ENCODE results near the gene DPP7.
A peak's percentile ranks its signal among the peaks of the same experiment; 100 is the strongest.
"Not testable (repeated sequence)": the region's sequence is repeated elsewhere in the genome, so short reads cannot be mapped to it uniquely, and the experiment has no call there.

The DPP7 gene

DNA sequence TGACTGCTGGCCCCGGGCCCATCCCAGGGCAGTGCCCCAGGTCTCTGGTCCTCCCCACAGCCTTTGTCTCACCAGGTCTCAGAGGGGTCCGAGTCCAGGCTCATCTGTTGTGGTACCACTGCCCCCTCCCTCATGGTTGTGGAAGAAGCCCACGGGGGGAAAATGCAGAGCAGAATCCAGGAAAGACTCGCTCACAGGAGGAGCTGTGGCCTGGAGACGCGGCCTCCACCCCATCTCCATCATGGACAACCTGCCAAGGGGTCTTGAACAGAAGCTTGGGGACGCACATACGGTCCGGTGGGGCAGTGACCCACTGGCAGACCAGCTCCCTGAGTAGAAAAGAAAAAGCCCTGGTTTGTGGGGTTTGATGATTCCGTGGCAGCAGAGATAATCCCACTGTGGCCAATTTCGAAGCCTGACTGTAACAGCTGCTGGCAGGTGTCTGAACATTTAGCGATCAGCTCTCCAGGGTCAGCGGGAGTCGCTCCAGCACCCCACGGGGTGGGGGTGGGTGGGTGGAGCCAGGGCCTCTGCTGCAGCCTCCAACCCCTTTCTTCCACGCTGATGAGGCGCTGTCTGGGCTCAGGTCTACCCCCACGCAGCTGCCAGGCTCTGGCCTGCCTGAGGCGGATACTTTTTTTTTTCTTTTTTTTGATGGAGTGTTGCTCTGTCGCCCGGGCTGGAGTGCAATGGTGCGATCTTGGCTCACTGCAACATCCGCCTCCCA is 22.5 kb upstream of the DPP7 start:
- H3K4me3 ChIP-seq (ENCODE audit: low read depth in 1 of 2, low read length in 2 of 2) = no peak overlapping the region
- H3K9me3 ChIP-seq (ENCODE audit: control insufficient read depth in 1 of 2, low read length in 2 of 2) = no peaks in the 10 kb centered on the region
- peaks cover 48% of the 10 kb centered on the region for H3K27me3 ChIP-seq (ENCODE audit: low read depth, low read length)
- H3K4me1 ChIP-seq (ENCODE audit: control insufficient read depth in 1 of 2, insufficient read depth in 2 of 2, low read length in 2 of 2) = peaks cover 0 to 5% of the 10 kb centered on the region in 2 donors
- H3K36me3 ChIP-seq (ENCODE audit: control insufficient read depth in 1 of 2, insufficient read depth in 2 of 2, low read length in 2 of 2) = no peaks in the 10 kb centered on the region
- H3K27ac ChIP-seq (ENCODE audit: low read length) = no peak overlapping the region

DNA sequence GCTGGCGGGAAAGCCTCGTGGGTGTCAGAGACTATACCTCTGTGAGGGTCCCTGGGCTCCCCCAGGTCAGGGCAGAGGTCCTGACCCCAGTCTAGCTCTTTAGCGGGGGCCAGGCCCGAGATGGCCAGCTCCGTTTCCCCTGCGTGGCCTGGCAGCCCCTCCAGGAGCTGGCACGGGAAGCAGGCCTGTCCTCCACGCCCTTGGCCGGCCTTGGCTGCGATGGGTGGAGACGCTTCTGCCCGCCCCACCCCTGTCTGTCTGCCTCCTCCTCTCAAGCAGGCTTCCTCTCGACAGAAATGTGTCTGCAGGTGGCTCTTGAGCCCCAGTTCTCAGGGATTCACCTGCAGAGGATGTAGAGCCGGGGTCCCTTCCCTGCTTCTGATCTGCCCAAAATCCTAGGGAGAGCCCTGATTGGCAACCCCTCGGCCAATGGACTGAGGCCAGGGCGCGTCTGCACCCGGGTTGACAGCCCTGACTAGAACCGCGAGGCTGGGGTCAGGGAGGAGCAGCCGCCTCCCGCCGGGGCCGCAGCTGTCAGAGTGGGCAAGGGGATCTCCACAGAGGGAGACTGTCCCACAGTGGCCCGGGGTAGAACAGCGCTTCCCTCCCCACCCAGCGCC is 21.8 kb upstream of the DPP7 start:
- Histone ChIP-seq H3K36me3 (ENCODE audit: control insufficient read depth in 1 of 2, insufficient read depth in 2 of 2, low read length in 2 of 2) (no peaks in the 10 kb centered on the region), H3K27ac (ENCODE audit: low read length) (no peak overlapping the region), H3K27me3 (ENCODE audit: low read depth, low read length) (peaks cover 41% of the 10 kb centered on the region)

DNA sequence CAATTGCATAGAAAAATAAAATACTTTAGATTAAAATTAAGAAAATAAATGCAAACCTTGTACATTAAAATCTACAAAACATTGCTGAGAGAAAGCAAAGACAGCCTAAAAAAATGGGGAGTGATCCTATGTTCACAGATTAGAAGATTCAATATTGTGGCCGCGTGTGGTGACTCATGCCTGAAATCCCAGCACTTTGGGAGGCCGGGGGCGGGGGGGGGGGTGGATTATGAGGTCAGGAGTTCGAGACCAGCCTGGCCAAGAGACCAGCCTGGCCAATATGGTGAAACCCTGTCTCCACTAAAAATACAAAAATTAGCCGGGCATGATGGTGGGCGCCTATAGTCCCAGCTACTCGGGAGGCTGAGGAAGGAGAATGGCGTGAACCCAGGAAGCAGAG is 20.6 kb upstream of the DPP7 start:
- not testable (repeated sequence) for H3K4me1 ChIP-seq (ENCODE audit: control insufficient read depth in 1 of 2, insufficient read depth in 2 of 2, low read length in 2 of 2); H3K36me3 ChIP-seq (ENCODE audit: control insufficient read depth in 1 of 2, insufficient read depth in 2 of 2, low read length in 2 of 2); H3K27ac ChIP-seq (ENCODE audit: low read length); H3K9me3 ChIP-seq (ENCODE audit: control insufficient read depth in 1 of 2, low read length in 2 of 2); H3K4me3 ChIP-seq (ENCODE audit: low read depth in 1 of 2, low read length in 2 of 2)
- peaks cover 29% of the 10 kb centered on the region for H3K27me3 ChIP-seq (ENCODE audit: low read depth, low read length)

More for the DNA sequence above, 21.8 kb upstream of the DPP7 start:
- Histone ChIP-seq H3K4me3 (ENCODE audit: low read depth in 1 of 2, low read length in 2 of 2) (no peak overlapping the region), H3K4me1 (ENCODE audit: control insufficient read depth in 1 of 2, insufficient read depth in 2 of 2, low read length in 2 of 2) (peaks cover 0 to 5% of the 10 kb centered on the region in 2 donors), H3K9me3 (ENCODE audit: control insufficient read depth in 1 of 2, low read length in 2 of 2) (no peaks in the 10 kb centered on the region)

GRCh38 chr9:137134191-137134590 is 19.7 kb upstream of the DPP7 start:
- no peak overlapping the region for H3K27ac ChIP-seq (ENCODE audit: low read length)
- peaks cover 21% of the 10 kb centered on the region for H3K27me3 ChIP-seq (ENCODE audit: low read depth, low read length)
- peaks cover 0 to 11% of the 10 kb centered on the region in 2 donors for H3K4me1 ChIP-seq (ENCODE audit: control insufficient read depth in 1 of 2, insufficient read depth in 2 of 2, low read length in 2 of 2)
- no peak overlapping the region for H3K4me3 ChIP-seq (ENCODE audit: low read depth in 1 of 2, low read length in 2 of 2)
- H3K9me3 ChIP-seq (ENCODE audit: control insufficient read depth in 1 of 2, low read length in 2 of 2) = no peaks in the 10 kb centered on the region
- no peaks in the 10 kb centered on the region for H3K36me3 ChIP-seq (ENCODE audit: control insufficient read depth in 1 of 2, insufficient read depth in 2 of 2, low read length in 2 of 2)

DNA sequence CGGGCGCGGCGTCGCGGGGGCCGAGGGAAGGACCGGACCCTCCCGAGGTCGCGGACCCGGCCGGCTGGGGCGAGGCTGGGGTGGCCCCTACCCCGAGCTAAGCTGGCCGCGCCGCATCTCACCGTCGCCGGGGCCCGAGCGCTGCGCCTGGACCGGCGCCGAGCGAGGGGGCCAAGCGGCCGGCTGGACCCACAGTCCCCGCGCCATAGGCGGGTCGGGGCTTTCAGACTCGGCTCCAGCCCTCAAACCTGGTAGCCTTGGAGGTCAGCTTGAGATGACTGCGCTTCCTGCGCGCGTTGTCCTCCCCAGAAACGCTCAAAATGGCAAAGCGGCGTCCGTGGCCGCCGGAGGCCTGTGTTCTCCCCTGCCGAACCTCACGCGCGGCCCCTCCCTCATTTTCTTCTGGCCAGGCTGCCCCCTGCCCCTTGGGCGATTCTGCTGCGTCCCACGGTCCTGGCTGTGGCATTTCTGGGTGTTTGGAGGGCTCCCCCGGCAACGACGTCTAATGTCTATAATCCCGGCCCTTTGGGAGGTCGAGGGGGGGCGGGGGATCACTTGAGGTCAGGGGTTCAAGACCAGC is 15.7 kb upstream of the DPP7 start:
- no peaks in the 10 kb centered on the region for H3K27me3 ChIP-seq (ENCODE audit: low read depth, low read length)
- no peaks in the 10 kb centered on the region for H3K9me3 ChIP-seq (ENCODE audit: control insufficient read depth in 1 of 2, low read length in 2 of 2)
- peak overlapping the region; percentile 62 to 86 for H3K4me3 ChIP-seq (ENCODE audit: low read depth in 1 of 2, low read length in 2 of 2)
- H3K4me1 ChIP-seq (ENCODE audit: control insufficient read depth in 1 of 2, insufficient read depth in 2 of 2, low read length in 2 of 2) = peaks cover 10 to 30% of the 10 kb centered on the region in 2 donors
- H3K27ac ChIP-seq (ENCODE audit: low read length) = no peak overlapping the region
- no peaks in the 10 kb centered on the region for H3K36me3 ChIP-seq (ENCODE audit: control insufficient read depth in 1 of 2, insufficient read depth in 2 of 2, low read length in 2 of 2)

DNA sequence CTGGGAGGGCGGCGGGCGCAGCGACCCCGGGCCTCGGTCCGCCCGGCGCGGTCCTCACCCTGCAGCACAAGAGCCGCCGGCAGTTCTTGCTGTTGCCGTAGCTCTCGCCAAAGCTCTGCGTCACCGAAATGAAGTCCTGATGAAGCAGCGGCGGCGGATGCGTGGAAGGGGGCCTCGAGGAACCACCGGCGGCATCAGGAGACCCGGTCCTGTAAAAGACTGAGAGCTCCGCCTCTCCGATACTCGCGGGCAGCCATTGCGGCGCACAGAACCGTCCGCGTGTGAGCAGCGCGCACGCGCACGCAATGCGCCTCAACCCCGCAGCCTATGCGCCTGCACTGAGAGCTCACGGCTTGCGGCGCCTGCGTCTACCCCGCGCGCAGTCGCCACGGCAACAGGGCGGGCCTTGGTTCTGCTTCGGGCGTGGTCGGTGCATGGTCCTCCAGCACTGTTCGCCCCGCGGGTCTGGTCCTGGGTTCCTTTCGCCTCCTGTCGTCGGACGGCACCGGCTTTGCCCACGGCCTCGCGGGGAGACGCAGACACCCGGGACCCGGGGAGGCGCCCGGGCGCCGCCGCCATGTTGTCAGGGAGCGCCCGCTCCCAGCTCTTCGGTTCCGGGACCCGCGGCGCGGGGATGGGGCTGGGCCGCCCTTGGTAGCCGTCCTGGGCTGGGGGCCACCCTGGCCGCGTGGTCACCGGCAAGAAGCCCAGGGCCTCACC is 15.1 kb upstream of the DPP7 start:
- Histone ChIP-seq H3K27ac (ENCODE audit: low read length) (no peak overlapping the region), H3K36me3 (ENCODE audit: control insufficient read depth in 1 of 2, insufficient read depth in 2 of 2, low read length in 2 of 2) (no peaks in the 10 kb centered on the region), H3K9me3 (ENCODE audit: control insufficient read depth in 1 of 2, low read length in 2 of 2) (no peaks in the 10 kb centered on the region), H3K4me3 (ENCODE audit: low read depth in 1 of 2, low read length in 2 of 2) (peak overlapping the region; percentile 62 to 86), H3K4me1 (ENCODE audit: control insufficient read depth in 1 of 2, insufficient read depth in 2 of 2, low read length in 2 of 2) (peaks cover 10 to 30% of the 10 kb centered on the region in 2 donors), H3K27me3 (ENCODE audit: low read depth, low read length) (no peaks in the 10 kb centered on the region)

- Histone ChIP-seq H3K36me3 (ENCODE audit: control insufficient read depth in 1 of 2, insufficient read depth in 2 of 2, low read length in 2 of 2) (no peaks in the 10 kb centered on the region), H3K27me3 (ENCODE audit: low read depth, low read length) (no peaks in the 10 kb centered on the region), H3K4me3 (ENCODE audit: low read depth in 1 of 2, low read length in 2 of 2) (peak overlapping the region; percentile 62 to 86), H3K9me3 (ENCODE audit: control insufficient read depth in 1 of 2, low read length in 2 of 2) (no peaks in the 10 kb centered on the region), H3K27ac (ENCODE audit: low read length) (peak overlapping the region; percentile 17), H3K4me1 (ENCODE audit: control insufficient read depth in 1 of 2, insufficient read depth in 2 of 2, low read length in 2 of 2) (peaks cover 10 to 30% of the 10 kb centered on the region in 2 donors)
Measured at GRCh38 chr9:137128862-137129455, 14.4 kb upstream of the DPP7 start.

- peak overlapping the region; percentile 17 for H3K27ac ChIP-seq (ENCODE audit: low read length)
- peaks cover 10 to 30% of the 10 kb centered on the region in 2 donors for H3K4me1 ChIP-seq (ENCODE audit: control insufficient read depth in 1 of 2, insufficient read depth in 2 of 2, low read length in 2 of 2)
- H3K4me3 ChIP-seq (ENCODE audit: low read depth in 1 of 2, low read length in 2 of 2) = peak overlapping the region; percentile 62 to 86
- H3K9me3 ChIP-seq (ENCODE audit: control insufficient read depth in 1 of 2, low read length in 2 of 2) = no peaks in the 10 kb centered on the region
- no peaks in the 10 kb centered on the region for H3K27me3 ChIP-seq (ENCODE audit: low read depth, low read length)
- H3K36me3 ChIP-seq (ENCODE audit: control insufficient read depth in 1 of 2, insufficient read depth in 2 of 2, low read length in 2 of 2) = no peaks in the 10 kb centered on the region
Measured at GRCh38 chr9:137128158-137128861, 13.8 kb upstream of the DPP7 start.

- H3K27ac ChIP-seq (ENCODE audit: low read length) = no peak overlapping the region
- no peaks in the 10 kb centered on the region for H3K27me3 ChIP-seq (ENCODE audit: low read depth, low read length)
- no peaks in the 10 kb centered on the region for H3K9me3 ChIP-seq (ENCODE audit: control insufficient read depth in 1 of 2, low read length in 2 of 2)
- H3K36me3 ChIP-seq (ENCODE audit: control insufficient read depth in 1 of 2, insufficient read depth in 2 of 2, low read length in 2 of 2) = no peaks in the 10 kb centered on the region
- H3K4me1 ChIP-seq (ENCODE audit: control insufficient read depth in 1 of 2, insufficient read depth in 2 of 2, low read length in 2 of 2) = peaks cover 10 to 30% of the 10 kb centered on the region in 2 donors
- peak overlapping the region in 1 of 2 donors; percentile 44 for H3K4me3 ChIP-seq (ENCODE audit: low read depth in 1 of 2, low read length in 2 of 2)
Measured at GRCh38 chr9:137127301-137128157, 13.0 kb upstream of the DPP7 start.

DNA sequence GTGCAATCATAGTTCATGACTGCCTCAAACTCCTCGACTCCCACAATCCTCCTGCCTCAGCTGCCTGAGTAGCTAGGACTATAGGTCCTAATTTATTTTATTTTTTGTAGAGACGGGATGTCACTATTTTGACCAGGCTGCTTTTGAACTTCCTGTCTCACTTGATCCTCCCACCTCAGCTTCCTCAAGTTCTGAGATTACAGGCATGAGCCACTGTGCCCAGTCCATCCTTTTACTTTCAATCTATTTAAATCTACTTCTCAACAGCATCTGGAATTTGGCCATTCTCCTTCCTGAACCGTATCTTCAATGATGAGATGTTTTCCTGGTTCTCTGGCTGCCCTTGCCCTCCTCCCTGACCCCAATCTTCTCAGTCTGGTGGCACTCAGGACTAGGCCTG is 12.3 kb upstream of the DPP7 start:
- Histone ChIP-seq H3K36me3 (ENCODE audit: control insufficient read depth in 1 of 2, insufficient read depth in 2 of 2, low read length in 2 of 2) (no peaks in the 10 kb centered on the region), H3K27ac (ENCODE audit: low read length) (no peak overlapping the region), H3K27me3 (ENCODE audit: low read depth, low read length) (no peaks in the 10 kb centered on the region), H3K9me3 (ENCODE audit: control insufficient read depth in 1 of 2, low read length in 2 of 2) (no peaks in the 10 kb centered on the region), H3K4me3 (ENCODE audit: low read depth in 1 of 2, low read length in 2 of 2) (no peak overlapping the region), H3K4me1 (ENCODE audit: control insufficient read depth in 1 of 2, insufficient read depth in 2 of 2, low read length in 2 of 2) (peaks cover 10 to 30% of the 10 kb centered on the region in 2 donors)

Measured in muscle layer of duodenum (tissue), 2 donors.